ENCODE data around the gene ATF7IP2.

DNA sequence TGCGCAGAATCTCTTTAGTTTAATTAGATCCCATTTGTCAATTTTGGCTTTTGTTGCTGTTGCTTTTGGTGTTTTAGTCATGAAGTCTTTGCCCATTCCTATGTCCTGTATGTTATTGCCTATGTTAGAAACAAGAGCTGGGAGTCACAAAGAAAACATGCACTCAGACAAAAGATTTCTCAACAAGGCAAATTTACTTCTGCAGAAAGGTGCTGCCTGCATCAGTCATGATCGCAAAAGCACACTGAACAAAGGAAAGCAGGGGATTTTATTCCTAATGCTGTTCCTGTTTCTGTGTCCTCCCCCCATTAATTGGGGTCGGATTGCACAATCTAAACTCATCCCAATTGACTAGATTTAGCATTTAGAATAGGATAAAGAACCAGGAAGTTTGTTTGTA lies 55.9 kb downstream of the ATF7IP2 start:
- TF ChIP-seq GABPA (IDR thresholded peaks at IDR 0.05 in 1 of 2, conservative IDR thresholded peaks at IDR 0.05 in 1 of 2), result no peak
- TF ChIP-seq, protein P1, sequence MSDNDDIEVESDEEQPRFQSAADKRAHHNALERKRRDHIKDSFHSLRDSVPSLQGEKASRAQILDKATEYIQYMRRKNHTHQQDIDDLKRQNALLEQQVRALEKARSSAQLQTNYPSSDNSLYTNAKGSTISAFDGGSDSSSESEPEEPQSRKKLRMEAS (IDR thresholded peaks at IDR 0.05), result no peak
- TF ChIP-seq, protein P2, sequence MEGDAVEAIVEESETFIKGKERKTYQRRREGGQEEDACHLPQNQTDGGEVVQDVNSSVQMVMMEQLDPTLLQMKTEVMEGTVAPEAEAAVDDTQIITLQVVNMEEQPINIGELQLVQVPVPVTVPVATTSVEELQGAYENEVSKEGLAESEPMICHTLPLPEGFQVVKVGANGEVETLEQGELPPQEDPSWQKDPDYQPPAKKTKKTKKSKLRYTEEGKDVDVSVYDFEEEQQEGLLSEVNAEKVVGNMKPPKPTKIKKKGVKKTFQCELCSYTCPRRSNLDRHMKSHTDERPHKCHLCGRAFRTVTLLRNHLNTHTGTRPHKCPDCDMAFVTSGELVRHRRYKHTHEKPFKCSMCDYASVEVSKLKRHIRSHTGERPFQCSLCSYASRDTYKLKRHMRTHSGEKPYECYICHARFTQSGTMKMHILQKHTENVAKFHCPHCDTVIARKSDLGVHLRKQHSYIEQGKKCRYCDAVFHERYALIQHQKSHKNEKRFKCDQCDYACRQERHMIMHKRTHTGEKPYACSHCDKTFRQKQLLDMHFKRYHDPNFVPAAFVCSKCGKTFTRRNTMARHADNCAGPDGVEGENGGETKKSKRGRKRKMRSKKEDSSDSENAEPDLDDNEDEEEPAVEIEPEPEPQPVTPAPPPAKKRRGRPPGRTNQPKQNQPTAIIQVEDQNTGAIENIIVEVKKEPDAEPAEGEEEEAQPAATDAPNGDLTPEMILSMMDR (IDR thresholded peaks at IDR 0.05; ENCODE audit: low read depth, low read length, missing input control), result no peak
- TF ChIP-seq RAD21 (IDR thresholded peaks at IDR 0.05), result no peak
- TF ChIP-seq, protein P3, sequence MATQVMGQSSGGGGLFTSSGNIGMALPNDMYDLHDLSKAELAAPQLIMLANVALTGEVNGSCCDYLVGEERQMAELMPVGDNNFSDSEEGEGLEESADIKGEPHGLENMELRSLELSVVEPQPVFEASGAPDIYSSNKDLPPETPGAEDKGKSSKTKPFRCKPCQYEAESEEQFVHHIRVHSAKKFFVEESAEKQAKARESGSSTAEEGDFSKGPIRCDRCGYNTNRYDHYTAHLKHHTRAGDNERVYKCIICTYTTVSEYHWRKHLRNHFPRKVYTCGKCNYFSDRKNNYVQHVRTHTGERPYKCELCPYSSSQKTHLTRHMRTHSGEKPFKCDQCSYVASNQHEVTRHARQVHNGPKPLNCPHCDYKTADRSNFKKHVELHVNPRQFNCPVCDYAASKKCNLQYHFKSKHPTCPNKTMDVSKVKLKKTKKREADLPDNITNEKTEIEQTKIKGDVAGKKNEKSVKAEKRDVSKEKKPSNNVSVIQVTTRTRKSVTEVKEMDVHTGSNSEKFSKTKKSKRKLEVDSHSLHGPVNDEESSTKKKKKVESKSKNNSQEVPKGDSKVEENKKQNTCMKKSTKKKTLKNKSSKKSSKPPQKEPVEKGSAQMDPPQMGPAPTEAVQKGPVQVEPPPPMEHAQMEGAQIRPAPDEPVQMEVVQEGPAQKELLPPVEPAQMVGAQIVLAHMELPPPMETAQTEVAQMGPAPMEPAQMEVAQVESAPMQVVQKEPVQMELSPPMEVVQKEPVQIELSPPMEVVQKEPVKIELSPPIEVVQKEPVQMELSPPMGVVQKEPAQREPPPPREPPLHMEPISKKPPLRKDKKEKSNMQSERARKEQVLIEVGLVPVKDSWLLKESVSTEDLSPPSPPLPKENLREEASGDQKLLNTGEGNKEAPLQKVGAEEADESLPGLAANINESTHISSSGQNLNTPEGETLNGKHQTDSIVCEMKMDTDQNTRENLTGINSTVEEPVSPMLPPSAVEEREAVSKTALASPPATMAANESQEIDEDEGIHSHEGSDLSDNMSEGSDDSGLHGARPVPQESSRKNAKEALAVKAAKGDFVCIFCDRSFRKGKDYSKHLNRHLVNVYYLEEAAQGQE (IDR thresholded peaks at IDR 0.05), result no peak
- TF ChIP-seq YY1 (IDR thresholded peaks at IDR 0.05), result no peak
- TF ChIP-seq EGR1 (IDR thresholded peaks at IDR 0.05; ENCODE audit: low read depth in 2 of 2), result no peak
- no peak for TF ChIP-seq SP1 (IDR thresholded peaks at IDR 0.05)
- TF ChIP-seq JUND (IDR thresholded peaks at IDR 0.05), result no peak
- no peak for TF ChIP-seq RXRA (IDR thresholded peaks at IDR 0.05)
- TF ChIP-seq, protein P4, sequence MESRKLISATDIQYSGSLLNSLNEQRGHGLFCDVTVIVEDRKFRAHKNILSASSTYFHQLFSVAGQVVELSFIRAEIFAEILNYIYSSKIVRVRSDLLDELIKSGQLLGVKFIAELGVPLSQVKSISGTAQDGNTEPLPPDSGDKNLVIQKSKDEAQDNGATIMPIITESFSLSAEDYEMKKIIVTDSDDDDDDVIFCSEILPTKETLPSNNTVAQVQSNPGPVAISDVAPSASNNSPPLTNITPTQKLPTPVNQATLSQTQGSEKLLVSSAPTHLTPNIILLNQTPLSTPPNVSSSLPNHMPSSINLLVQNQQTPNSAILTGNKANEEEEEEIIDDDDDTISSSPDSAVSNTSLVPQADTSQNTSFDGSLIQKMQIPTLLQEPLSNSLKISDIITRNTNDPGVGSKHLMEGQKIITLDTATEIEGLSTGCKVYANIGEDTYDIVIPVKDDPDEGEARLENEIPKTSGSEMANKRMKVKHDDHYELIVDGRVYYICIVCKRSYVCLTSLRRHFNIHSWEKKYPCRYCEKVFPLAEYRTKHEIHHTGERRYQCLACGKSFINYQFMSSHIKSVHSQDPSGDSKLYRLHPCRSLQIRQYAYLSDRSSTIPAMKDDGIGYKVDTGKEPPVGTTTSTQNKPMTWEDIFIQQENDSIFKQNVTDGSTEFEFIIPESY (IDR thresholded peaks at IDR 0.05), result no peak
- TF ChIP-seq TAF1 (conservative IDR thresholded peaks at IDR 0.05), result no peak
- TF ChIP-seq HNF4A (conservative IDR thresholded peaks at IDR 0.05), result no peak
- TF ChIP-seq, protein P5, sequence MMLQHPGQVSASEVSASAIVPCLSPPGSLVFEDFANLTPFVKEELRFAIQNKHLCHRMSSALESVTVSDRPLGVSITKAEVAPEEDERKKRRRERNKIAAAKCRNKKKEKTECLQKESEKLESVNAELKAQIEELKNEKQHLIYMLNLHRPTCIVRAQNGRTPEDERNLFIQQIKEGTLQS (IDR thresholded peaks at IDR 0.05), result no peak
